Uterus (tissue), 4 donors: ENCODE data around the gene CKB. TPM values are rescaled to one million over a fixed set of nuclear protein-coding genes. Genes with fewer than 3 reads are reported as not detected.

Experiments
- DNase-seq, 2 donors: peaks; one replicate each; pipeline ENCODE4 v3.0.0-alpha.2; 2019 to 2020
- H3K27ac ChIP-seq, 2 donors: fragments of 200-600 bp; sonication (generic); 1 replicate in 1 of 2; 2 replicates in 1 of 2; pipeline ENCODE4 v1.5.1; 2016 to 2018
- H3K27me3 ChIP-seq, 2 donors: fragments of 200-600 bp; sonication (generic); one replicate each; pipeline ENCODE4 v1.5.1; 2018 to 2019; ENCODE audit warnings: control low read depth in 1 of 2
- H3K36me3 ChIP-seq, 2 donors: fragments of 200-600 bp; sonication (generic); one replicate each; pipeline ENCODE4 v1.5.1; 2019; ENCODE audit warnings: control low read depth in 1 of 2
- H3K4me1 ChIP-seq, 2 donors: fragments of 200-600 bp; sonication (generic); one replicate each; pipeline ENCODE4 v1.5.1; 2018 to 2019; ENCODE audit warnings: control low read depth in 1 of 2
- H3K4me3 ChIP-seq, 2 donors: fragments of 200-600 bp; sonication (generic); 1 replicate in 1 of 2; 2 replicates in 1 of 2; pipeline ENCODE4 v1.5.1; 2018 to 2019; ENCODE audit warnings: mild to moderate bottlenecking in 1 of 2
- H3K9me3 ChIP-seq, 2 donors: fragments of 200-600 bp; sonication (generic); one replicate each; pipeline ENCODE4 v1.5.1; 2019; ENCODE audit warnings: control low read depth in 1 of 2
- CTCF ChIP-seq, 4 experiments: fragments of 200-600 bp in 2 of 4; fragments of 450-650 bp in 2 of 4; sonication (generic) in 2 of 4; IDR thresholded peaks; one replicate each; pipeline ENCODE4 v1.5.1; 2016 to 2019; ENCODE audit warnings: antibody characterized with exemption in 4 of 4, mild to moderate bottlenecking in 2 of 4, moderate library complexity in 1 of 4
- POLR2A ChIP-seq, 2 donors: fragments of 450-650 bp; IDR thresholded peaks; one replicate each; pipeline ENCODE4 v1.6.1; 2016; ENCODE audit warnings: antibody characterized with exemption in 2 of 2, mild to moderate bottlenecking in 1 of 2, moderate library complexity in 1 of 2
- intact Hi-C: fragments of 100-400 bp; cut with DNase I; formaldehyde crosslinking; loops from one replicate; pipeline ENCODE4 v1.15.1; 2023; ENCODE audit warnings: low total_unique reads
- total RNA-seq, 4 donors: library from RNA; depleted of rRNA in 3 of 4; stranded (reverse); fragments of >200 nt in 3 of 4; gene quantifications; one replicate each; pipeline versions ENCODE4 v1.1.0 to v1.2.4, GENCODE V29; 2014 to 2023
- donor health status: DM: yes; HTN: yes; CAD: no.

The CKB gene
- total RNA-seq, 4 donors from 2014 or later = 96.2 to 291 (median 218) TPM

DNA sequence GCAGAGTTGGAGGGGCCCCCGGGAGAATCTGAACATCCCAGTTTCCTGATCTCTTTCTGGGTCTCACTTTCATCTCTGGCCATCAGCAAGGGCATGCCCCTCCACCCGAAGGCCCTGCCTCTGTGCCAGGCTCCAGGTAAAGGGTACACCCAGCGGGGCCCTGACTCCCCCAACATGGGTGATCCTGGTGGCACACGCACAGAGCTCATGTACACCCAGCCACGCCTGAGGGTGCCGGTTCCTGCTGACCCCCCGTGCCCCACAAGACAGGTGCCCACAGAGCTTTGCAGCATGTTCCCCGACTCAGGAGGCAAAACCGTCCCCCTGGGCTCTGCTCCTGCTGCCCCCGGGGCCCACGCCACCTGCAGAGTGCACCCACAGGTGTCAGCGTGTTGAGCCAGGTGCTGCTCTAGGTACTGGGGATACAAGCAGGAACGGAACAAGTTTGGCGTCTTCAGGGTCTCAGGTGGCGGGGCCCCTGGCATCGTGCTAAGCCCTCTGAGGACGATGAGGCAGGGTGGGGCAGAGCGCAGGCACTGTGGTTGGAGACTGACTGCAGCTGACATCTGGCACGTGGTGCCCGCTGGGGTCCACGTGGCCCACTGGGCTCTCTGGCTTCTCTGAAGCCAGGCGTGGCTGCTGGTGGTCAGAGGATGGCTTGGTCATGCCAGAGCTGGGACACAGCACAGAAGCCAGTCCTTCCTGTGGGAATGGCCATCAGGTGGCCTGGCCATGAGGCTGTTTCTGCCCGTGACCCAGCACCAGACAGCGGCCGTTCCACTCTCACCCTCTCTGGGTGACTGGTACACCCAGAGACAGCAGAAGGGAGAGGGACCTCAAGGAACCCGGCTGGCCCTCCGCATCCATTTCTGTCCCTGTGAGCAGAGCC, 26.1 kb upstream of the CKB start:
- DNase-seq = no peak
- H3K4me1 ChIP-seq = peaks cover 17 to 24% of the 10 kb centered on the region in 2 donors
- no peaks in the 10 kb centered on the region for H3K9me3 ChIP-seq
- intact Hi-C loops = loop anchor here (5.0 kb wide), 1 partner anchor 46 kb away; no protein-coding TSS in a partner anchor
- no peak for TF ChIP-seq CTCF (IDR thresholded peaks at IDR 0.05)
- TF ChIP-seq POLR2A (IDR thresholded peaks at IDR 0.05) = no peak
- H3K36me3 ChIP-seq = no peaks in the 10 kb centered on the region
- H3K27ac ChIP-seq = no peak overlapping the region
- H3K27me3 ChIP-seq = no peaks in the 10 kb centered on the region
- H3K4me3 ChIP-seq = no peak overlapping the region

- no peak overlapping the region for H3K4me3 ChIP-seq
- peaks cover 19 to 31% of the 10 kb centered on the region in 2 donors for H3K4me1 ChIP-seq
- TF ChIP-seq CTCF (IDR thresholded peaks at IDR 0.05) = no peak
- no peak for TF ChIP-seq POLR2A (IDR thresholded peaks at IDR 0.05)
- no peaks in the 10 kb centered on the region for H3K9me3 ChIP-seq
- no peaks in the 10 kb centered on the region for H3K27me3 ChIP-seq
- no peak overlapping the region for H3K27ac ChIP-seq
- intact Hi-C loops = loop anchor here (5.0 kb wide), 1 partner anchor 46 kb away; no protein-coding TSS in a partner anchor
- no peak for DNase-seq
- no peaks in the 10 kb centered on the region for H3K36me3 ChIP-seq
These were observed 25.4 kb upstream of the CKB start for GRCh38 chr14:103547941-103548462.

GRCh38 chr14:103547455-103547940, 24.9 kb upstream of the CKB start:
- Histone ChIP-seq H3K9me3 (no peaks in the 10 kb centered on the region), H3K4me3 (no peak overlapping the region), H3K27ac (no peak overlapping the region), H3K36me3 (no peaks in the 10 kb centered on the region), H3K4me1 (peaks cover 19 to 36% of the 10 kb centered on the region in 2 donors), H3K27me3 (no peaks in the 10 kb centered on the region)
- intact Hi-C loops = loop anchor here (5.0 kb wide), 1 partner anchor 45 kb away; no protein-coding TSS in a partner anchor
- TF ChIP-seq POLR2A (IDR thresholded peaks at IDR 0.05) (no peak), CTCF (IDR thresholded peaks at IDR 0.05) (no peak)
- DNase-seq = no peak

DNA sequence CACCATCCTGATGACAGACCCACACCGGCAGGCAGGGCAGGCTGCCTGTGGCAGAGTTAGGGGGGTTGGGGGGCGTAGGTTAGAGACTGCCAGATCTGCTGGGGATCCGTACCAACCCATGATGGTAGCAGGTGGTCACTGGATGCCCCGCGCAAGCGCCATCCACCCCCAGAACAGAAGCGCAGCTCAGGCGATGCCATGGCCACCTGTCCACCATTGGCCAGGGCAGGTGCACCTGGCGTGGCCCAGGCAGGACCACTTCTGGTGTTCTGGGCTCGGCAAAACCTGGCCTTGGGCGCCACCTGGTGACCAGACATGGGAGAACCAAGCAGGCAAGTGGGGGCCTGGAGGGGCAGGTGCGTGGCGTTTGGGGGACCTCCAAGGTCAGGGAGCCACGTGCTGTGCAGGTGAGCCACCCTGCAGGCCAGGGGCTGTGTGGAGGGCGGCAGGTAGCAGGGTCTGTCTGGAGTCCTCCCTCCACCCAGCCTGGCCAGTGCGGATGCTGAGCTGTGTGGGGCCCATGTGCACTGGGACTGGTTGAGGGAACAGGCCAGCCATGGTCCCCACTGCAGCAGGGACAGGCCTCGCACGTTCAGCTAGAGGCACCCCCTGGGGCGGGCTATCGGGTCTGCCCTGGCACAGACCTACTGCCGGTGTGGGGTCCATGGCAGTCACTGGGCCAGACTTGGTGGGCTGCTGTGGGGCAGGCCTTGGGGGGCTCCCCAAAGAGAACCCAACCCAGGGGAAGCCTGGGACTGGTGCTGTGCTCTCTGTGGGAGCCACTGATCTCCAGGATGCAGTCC, 24.2 kb upstream of the CKB start:
- H3K9me3 ChIP-seq = no peaks in the 10 kb centered on the region
- H3K36me3 ChIP-seq = no peaks in the 10 kb centered on the region
- intact Hi-C loops = loop anchor here (5.0 kb wide), 1 partner anchor 45 kb away; no protein-coding TSS in a partner anchor
- peak; percentile 74 to 79 for DNase-seq
- no peaks in the 10 kb centered on the region for H3K27me3 ChIP-seq
- no peak overlapping the region for H3K4me3 ChIP-seq
- peak in 1 of 2 donors; percentile 12 for TF ChIP-seq POLR2A (IDR thresholded peaks at IDR 0.05)
- peak; percentile 89 to 96 (median 93) for TF ChIP-seq CTCF (IDR thresholded peaks at IDR 0.05)
- peaks cover 14 to 39% of the 10 kb centered on the region in 2 donors for H3K4me1 ChIP-seq
- no peak overlapping the region for H3K27ac ChIP-seq
